ENCODE results near the gene SLITRK3.

DNA sequence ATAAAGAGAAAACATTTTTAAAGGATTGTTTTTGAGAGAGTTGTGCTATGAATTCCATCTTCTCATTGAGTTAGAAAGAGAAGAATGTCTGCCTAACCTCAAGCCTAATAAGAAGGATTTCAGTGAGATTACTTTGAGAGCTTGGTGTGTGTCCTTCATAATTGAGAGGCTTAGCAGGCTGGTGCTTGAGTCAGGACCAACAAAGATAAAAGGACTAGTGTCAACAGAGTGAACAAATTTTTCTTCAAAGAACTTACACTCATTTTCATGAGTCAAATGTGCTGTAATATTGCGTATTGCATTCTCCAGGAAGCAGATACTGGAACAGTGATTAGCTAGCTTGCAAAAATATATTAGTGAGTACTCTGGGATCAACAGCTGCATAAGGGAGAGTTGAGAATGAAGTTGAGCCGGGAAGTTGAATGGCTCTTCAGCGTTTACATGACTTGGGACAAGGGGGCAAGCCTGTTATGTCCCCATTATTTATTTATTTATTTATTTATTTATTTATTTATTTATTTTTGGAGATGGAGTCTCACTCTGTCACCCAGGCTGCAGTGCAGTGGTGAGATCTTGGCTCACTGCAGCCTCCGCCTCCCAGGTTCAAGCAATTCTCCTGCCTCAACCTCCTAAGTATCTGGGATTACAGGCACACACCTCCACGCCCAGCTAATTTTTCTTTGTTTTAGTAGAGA is 37.5 kb upstream of the SLITRK3 start:
- TF ChIP-seq, protein P1, sequence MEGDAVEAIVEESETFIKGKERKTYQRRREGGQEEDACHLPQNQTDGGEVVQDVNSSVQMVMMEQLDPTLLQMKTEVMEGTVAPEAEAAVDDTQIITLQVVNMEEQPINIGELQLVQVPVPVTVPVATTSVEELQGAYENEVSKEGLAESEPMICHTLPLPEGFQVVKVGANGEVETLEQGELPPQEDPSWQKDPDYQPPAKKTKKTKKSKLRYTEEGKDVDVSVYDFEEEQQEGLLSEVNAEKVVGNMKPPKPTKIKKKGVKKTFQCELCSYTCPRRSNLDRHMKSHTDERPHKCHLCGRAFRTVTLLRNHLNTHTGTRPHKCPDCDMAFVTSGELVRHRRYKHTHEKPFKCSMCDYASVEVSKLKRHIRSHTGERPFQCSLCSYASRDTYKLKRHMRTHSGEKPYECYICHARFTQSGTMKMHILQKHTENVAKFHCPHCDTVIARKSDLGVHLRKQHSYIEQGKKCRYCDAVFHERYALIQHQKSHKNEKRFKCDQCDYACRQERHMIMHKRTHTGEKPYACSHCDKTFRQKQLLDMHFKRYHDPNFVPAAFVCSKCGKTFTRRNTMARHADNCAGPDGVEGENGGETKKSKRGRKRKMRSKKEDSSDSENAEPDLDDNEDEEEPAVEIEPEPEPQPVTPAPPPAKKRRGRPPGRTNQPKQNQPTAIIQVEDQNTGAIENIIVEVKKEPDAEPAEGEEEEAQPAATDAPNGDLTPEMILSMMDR (IDR thresholded peaks at IDR 0.05): no peak
- no peak for TF ChIP-seq POLR2A (IDR thresholded peaks at IDR 0.05)
